ENCODE results near the gene DSP. TPM values are rescaled to one million over a fixed set of nuclear protein-coding genes. Genes with fewer than 3 reads are reported as not detected.

Gene DSP
- total RNA-seq, 1 donor from 2014 or later = 172 TPM

GRCh38 chr6:7537565-7538174, 3.8 kb upstream of the DSP start:
- Mint-ChIP-seq H3K36me3 (no peaks in the 10 kb centered on the region), H3K4me3 (no peak overlapping the region), H3K4me1 (peaks cover 43% of the 10 kb centered on the region), H3K27ac (peak overlapping the region; percentile 90), H3K9me3 (no peaks in the 10 kb centered on the region), H3K27me3 (ENCODE audit: low read depth) (no peaks in the 10 kb centered on the region)
- TF ChIP-seq CTCF (IDR thresholded peaks at IDR 0.05; ENCODE audit: unreplicated experiment) = no peak
- DNase-seq (ENCODE audit: low spot score in 2 of 2, unreplicated experiment in 2 of 2) = no peak

GRCh38 chr6:7538484-7538883, 3.0 kb upstream of the DSP start:
- no peaks in the 10 kb centered on the region for H3K27me3 Mint-ChIP-seq (ENCODE audit: low read depth)
- no peak for TF ChIP-seq CTCF (IDR thresholded peaks at IDR 0.05; ENCODE audit: unreplicated experiment)
- no peaks in the 10 kb centered on the region for H3K9me3 Mint-ChIP-seq
- peak overlapping the region; percentile 90 for H3K27ac Mint-ChIP-seq
- no peak overlapping the region for H3K4me3 Mint-ChIP-seq
- peaks cover 37% of the 10 kb centered on the region for H3K4me1 Mint-ChIP-seq
- DNase-seq (ENCODE audit: low spot score in 2 of 2, unreplicated experiment in 2 of 2) = no peak
- H3K36me3 Mint-ChIP-seq = no peaks in the 10 kb centered on the region

- Mint-ChIP-seq H3K9me3 (no peaks in the 10 kb centered on the region), H3K36me3 (no peaks in the 10 kb centered on the region), H3K4me3 (peak overlapping the region; percentile 87), H3K27ac (peak overlapping the region; percentile 98), H3K27me3 (ENCODE audit: low read depth) (no peaks in the 10 kb centered on the region), H3K4me1 (peaks cover 50% of the 10 kb centered on the region)
- TF ChIP-seq CTCF (IDR thresholded peaks at IDR 0.05; ENCODE audit: unreplicated experiment) = no peak
- no peak for DNase-seq (ENCODE audit: low spot score in 2 of 2, unreplicated experiment in 2 of 2)
Observed at GRCh38 chr6:7540595-7540994, 876 bp upstream of the DSP start.

GRCh38 chr6:7542065-7542873, 798 bp downstream of the DSP start:
- H3K27ac Mint-ChIP-seq = peak overlapping the region; percentile 94
- no peaks in the 10 kb centered on the region for H3K36me3 Mint-ChIP-seq
- H3K27me3 Mint-ChIP-seq (ENCODE audit: low read depth) = no peaks in the 10 kb centered on the region
- peak; percentile 47 to 72 for DNase-seq (ENCODE audit: low spot score in 2 of 2, unreplicated experiment in 2 of 2)
- peaks cover 62% of the 10 kb centered on the region for H3K4me1 Mint-ChIP-seq
- H3K4me3 Mint-ChIP-seq = peak overlapping the region; percentile 94
- H3K9me3 Mint-ChIP-seq = no peaks in the 10 kb centered on the region
- no peak for TF ChIP-seq CTCF (IDR thresholded peaks at IDR 0.05; ENCODE audit: unreplicated experiment)

- Mint-ChIP-seq H3K36me3 (no peaks in the 10 kb centered on the region), H3K9me3 (no peaks in the 10 kb centered on the region), H3K4me1 (peaks cover 59% of the 10 kb centered on the region), H3K4me3 (peak overlapping the region; percentile 94), H3K27me3 (ENCODE audit: low read depth) (no peaks in the 10 kb centered on the region), H3K27ac (peak overlapping the region; percentile 94)
- DNase-seq (ENCODE audit: low spot score in 2 of 2, unreplicated experiment in 2 of 2) = peak; percentile 25 to 52
- no peak for TF ChIP-seq CTCF (IDR thresholded peaks at IDR 0.05; ENCODE audit: unreplicated experiment)
Observed at GRCh38 chr6:7542874-7543624, 1.6 kb downstream of the DSP start.
